ENCODE data around the gene SORCS2. TPM values are rescaled to one million over a fixed set of nuclear protein-coding genes. Genes with fewer than 3 reads are reported as not detected.

The SORCS2 gene
- polyA plus RNA-seq, 1 donor (not counting 4 experiments of a cell fraction or from before 2014, with no cell fraction given): 0.09 TPM

DNA sequence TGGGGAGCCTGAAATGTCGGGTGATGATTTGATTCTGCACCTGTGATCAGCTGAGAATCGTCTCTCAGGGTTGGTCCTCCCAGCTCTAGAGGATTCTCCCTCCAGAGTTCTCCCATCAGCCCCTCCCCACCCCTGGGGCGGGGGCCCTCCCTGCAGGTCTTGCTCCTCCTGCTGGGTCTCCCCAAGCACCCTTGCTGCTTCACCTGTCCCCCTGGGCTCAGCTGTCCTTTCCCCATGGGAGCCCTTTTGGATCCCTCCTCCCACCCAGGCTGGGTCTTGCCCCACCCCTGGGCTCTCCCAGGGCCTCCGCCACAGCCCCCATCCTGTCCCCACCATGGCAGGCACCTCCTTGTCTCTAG is 220.2 kb downstream of the SORCS2 start:
- no peak for DNase-seq (ENCODE audit: low read depth, low spot score)
- no peak for FAIRE-seq
- no peak for TF ChIP-seq EZH2 (IDR thresholded peaks at IDR 0.05; ENCODE audit: low read length)
- TF ChIP-seq, protein P1, sequence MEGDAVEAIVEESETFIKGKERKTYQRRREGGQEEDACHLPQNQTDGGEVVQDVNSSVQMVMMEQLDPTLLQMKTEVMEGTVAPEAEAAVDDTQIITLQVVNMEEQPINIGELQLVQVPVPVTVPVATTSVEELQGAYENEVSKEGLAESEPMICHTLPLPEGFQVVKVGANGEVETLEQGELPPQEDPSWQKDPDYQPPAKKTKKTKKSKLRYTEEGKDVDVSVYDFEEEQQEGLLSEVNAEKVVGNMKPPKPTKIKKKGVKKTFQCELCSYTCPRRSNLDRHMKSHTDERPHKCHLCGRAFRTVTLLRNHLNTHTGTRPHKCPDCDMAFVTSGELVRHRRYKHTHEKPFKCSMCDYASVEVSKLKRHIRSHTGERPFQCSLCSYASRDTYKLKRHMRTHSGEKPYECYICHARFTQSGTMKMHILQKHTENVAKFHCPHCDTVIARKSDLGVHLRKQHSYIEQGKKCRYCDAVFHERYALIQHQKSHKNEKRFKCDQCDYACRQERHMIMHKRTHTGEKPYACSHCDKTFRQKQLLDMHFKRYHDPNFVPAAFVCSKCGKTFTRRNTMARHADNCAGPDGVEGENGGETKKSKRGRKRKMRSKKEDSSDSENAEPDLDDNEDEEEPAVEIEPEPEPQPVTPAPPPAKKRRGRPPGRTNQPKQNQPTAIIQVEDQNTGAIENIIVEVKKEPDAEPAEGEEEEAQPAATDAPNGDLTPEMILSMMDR (optimal IDR thresholded peaks at IDR 0.05 in 1 of 3, IDR thresholded peaks at IDR 0.05 in 1 of 3, conservative IDR thresholded peaks at IDR 0.05 in 1 of 3; ENCODE audit: extremely low read depth in 1 of 3, insufficient read depth in 2 of 3, low read length in 3 of 3): no peak
- Histone ChIP-seq H3K9me3 (ENCODE audit: control insufficient read depth, low read depth, low read length) (no peaks in the 10 kb centered on the region), H3K27me3 (ENCODE audit: control insufficient read depth, extremely low read depth, insufficient read depth, low read length) (no peaks in the 10 kb centered on the region), H4K20me1 (ENCODE audit: control insufficient read depth, extremely low read depth, insufficient read depth, low read length) (no peaks in the 10 kb centered on the region), H3K4me1 (ENCODE audit: control insufficient read depth, extremely low read depth, insufficient read depth, low read length) (no peaks in the 10 kb centered on the region), H3K9me1 (ENCODE audit: control insufficient read depth, extremely low read depth, insufficient read depth, low read length) (no peaks in the 10 kb centered on the region), H3K4me3 (ENCODE audit: control insufficient read depth in 2 of 3, extremely low read depth in 1 of 3, insufficient read depth in 2 of 3, low read depth in 1 of 3, low read length in 3 of 3) (no peak overlapping the region), H2AFZ (ENCODE audit: control insufficient read depth, low read length) (no peak overlapping the region), H3K4me2 (ENCODE audit: control insufficient read depth, extremely low read depth, insufficient read depth, low read depth, low read length) (no peak overlapping the region), H3K9ac (ENCODE audit: control insufficient read depth, extremely low read depth, insufficient read depth, low read length) (no peak overlapping the region), H3K27ac (ENCODE audit: control insufficient read depth, insufficient read depth, low read length) (no peak overlapping the region), H3K36me3 (ENCODE audit: control insufficient read depth in 2 of 2, extremely low read depth in 1 of 2, insufficient read depth in 2 of 2, low read length in 2 of 2) (no peaks in the 10 kb centered on the region), H3K79me2 (ENCODE audit: control insufficient read depth, insufficient read depth, low read length) (no peaks in the 10 kb centered on the region)
- dilution Hi-C loops (cut with MboI; ENCODE audit: extremely low pct_ligation_motif_present, low sequenced_read_pairs): no loop called here

DNA sequence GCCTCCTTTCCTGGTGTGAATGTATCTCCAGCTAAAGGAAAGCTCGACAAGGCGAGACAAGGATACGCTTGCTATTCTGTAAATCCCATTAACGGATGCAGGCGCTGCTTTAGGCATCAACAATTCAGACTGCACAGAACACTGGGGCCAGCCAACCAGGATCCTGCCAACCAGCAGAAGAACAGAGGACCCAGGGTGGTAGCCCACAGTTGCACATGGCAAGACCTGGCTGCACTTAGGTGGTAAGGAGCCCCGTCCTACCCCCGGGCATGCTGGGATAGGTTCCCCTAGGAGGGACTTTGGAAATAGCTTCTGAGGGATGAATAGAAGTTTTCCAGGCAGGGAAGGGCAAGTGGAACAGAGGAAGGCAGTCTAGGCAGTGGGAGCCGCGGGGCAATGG is 221.7 kb downstream of the SORCS2 start:
- no peak overlapping the region for H2AFZ ChIP-seq (ENCODE audit: control insufficient read depth, low read length)
- no peaks in the 10 kb centered on the region for H3K9me1 ChIP-seq (ENCODE audit: control insufficient read depth, extremely low read depth, insufficient read depth, low read length)
- H3K9ac ChIP-seq (ENCODE audit: control insufficient read depth, extremely low read depth, insufficient read depth, low read length): no peak overlapping the region
- no peak for TF ChIP-seq EZH2 (IDR thresholded peaks at IDR 0.05; ENCODE audit: low read length)
- TF ChIP-seq, protein P1 (optimal IDR thresholded peaks at IDR 0.05 in 1 of 3, IDR thresholded peaks at IDR 0.05 in 1 of 3, conservative IDR thresholded peaks at IDR 0.05 in 1 of 3; ENCODE audit: extremely low read depth in 1 of 3, insufficient read depth in 2 of 3, low read length in 3 of 3): no peak
- H3K36me3 ChIP-seq (ENCODE audit: control insufficient read depth in 2 of 2, extremely low read depth in 1 of 2, insufficient read depth in 2 of 2, low read length in 2 of 2): no peaks in the 10 kb centered on the region
- no peak for FAIRE-seq
- no peaks in the 10 kb centered on the region for H3K4me1 ChIP-seq (ENCODE audit: control insufficient read depth, extremely low read depth, insufficient read depth, low read length)
- no peaks in the 10 kb centered on the region for H4K20me1 ChIP-seq (ENCODE audit: control insufficient read depth, extremely low read depth, insufficient read depth, low read length)
- no peak overlapping the region for H3K27ac ChIP-seq (ENCODE audit: control insufficient read depth, insufficient read depth, low read length)
- no peak overlapping the region for H3K4me3 ChIP-seq (ENCODE audit: control insufficient read depth in 2 of 3, extremely low read depth in 1 of 3, insufficient read depth in 2 of 3, low read depth in 1 of 3, low read length in 3 of 3)
- H3K9me3 ChIP-seq (ENCODE audit: control insufficient read depth, low read depth, low read length): no peaks in the 10 kb centered on the region
- H3K4me2 ChIP-seq (ENCODE audit: control insufficient read depth, extremely low read depth, insufficient read depth, low read depth, low read length): no peak overlapping the region
- H3K79me2 ChIP-seq (ENCODE audit: control insufficient read depth, insufficient read depth, low read length): no peaks in the 10 kb centered on the region
- no peak for DNase-seq (ENCODE audit: low read depth, low spot score)
- H3K27me3 ChIP-seq (ENCODE audit: control insufficient read depth, extremely low read depth, insufficient read depth, low read length): no peaks in the 10 kb centered on the region
- dilution Hi-C loops (cut with MboI; ENCODE audit: extremely low pct_ligation_motif_present, low sequenced_read_pairs): no loop called here

Data from keratinocyte (primary cell).